Measurements from ENCODE around the gene UBE2H.
"Not testable (repeated sequence)": the region's sequence is repeated elsewhere in the genome, so short reads cannot be mapped to it uniquely, and the experiment has no call there.

UBE2H gene

GRCh38 chr7:129860784-129861183 is 92.0 kb downstream of the UBE2H start:
- peaks cover 29% of the 10 kb centered on the region for H3K4me1 ChIP-seq (ENCODE audit: control insufficient read depth, insufficient read depth, low read length)
- not testable (repeated sequence) for H3K9ac ChIP-seq (ENCODE audit: low read length); H3K36me3 ChIP-seq (ENCODE audit: control insufficient read depth, insufficient read depth, low read length); H3K27me3 ChIP-seq (ENCODE audit: control insufficient read depth, insufficient read depth, low read length); H3K9me3 ChIP-seq (ENCODE audit: control insufficient read depth, low read length); H3K4me3 ChIP-seq (ENCODE audit: low read length)

GRCh38 chr7:129859183-129859582 is 93.6 kb downstream of the UBE2H start:
- H3K4me3 ChIP-seq (ENCODE audit: low read length): no peak overlapping the region
- no peaks in the 10 kb centered on the region for H3K27me3 ChIP-seq (ENCODE audit: control insufficient read depth, insufficient read depth, low read length)
- H3K9me3 ChIP-seq (ENCODE audit: control insufficient read depth, low read length): no peaks in the 10 kb centered on the region
- no peaks in the 10 kb centered on the region for H3K36me3 ChIP-seq (ENCODE audit: control insufficient read depth, insufficient read depth, low read length)
- H3K4me1 ChIP-seq (ENCODE audit: control insufficient read depth, insufficient read depth, low read length): peaks cover 24% of the 10 kb centered on the region
- no peak overlapping the region for H3K9ac ChIP-seq (ENCODE audit: low read length)

GRCh38 chr7:129858490-129858889 is 94.3 kb downstream of the UBE2H start:
- Histone ChIP-seq H3K9ac (ENCODE audit: low read length) (no peak overlapping the region), H3K9me3 (ENCODE audit: control insufficient read depth, low read length) (no peaks in the 10 kb centered on the region), H3K4me3 (ENCODE audit: low read length) (no peak overlapping the region), H3K27me3 (ENCODE audit: control insufficient read depth, insufficient read depth, low read length) (no peaks in the 10 kb centered on the region), H3K4me1 (ENCODE audit: control insufficient read depth, insufficient read depth, low read length) (peaks cover 18% of the 10 kb centered on the region), H3K36me3 (ENCODE audit: control insufficient read depth, insufficient read depth, low read length) (no peaks in the 10 kb centered on the region)

- H3K4me1 ChIP-seq (ENCODE audit: control insufficient read depth, insufficient read depth, low read length): peaks cover 8% of the 10 kb centered on the region
- H3K9ac ChIP-seq (ENCODE audit: low read length): no peak overlapping the region
- no peaks in the 10 kb centered on the region for H3K27me3 ChIP-seq (ENCODE audit: control insufficient read depth, insufficient read depth, low read length)
- H3K9me3 ChIP-seq (ENCODE audit: control insufficient read depth, low read length): no peaks in the 10 kb centered on the region
- no peaks in the 10 kb centered on the region for H3K36me3 ChIP-seq (ENCODE audit: control insufficient read depth, insufficient read depth, low read length)
- no peak overlapping the region for H3K4me3 ChIP-seq (ENCODE audit: low read length)
These were observed 95.4 kb downstream of the UBE2H start for GRCh38 chr7:129857313-129857712.

- Histone ChIP-seq H3K36me3 (ENCODE audit: control insufficient read depth, insufficient read depth, low read length) (no peaks in the 10 kb centered on the region), H3K27me3 (ENCODE audit: control insufficient read depth, insufficient read depth, low read length) (no peaks in the 10 kb centered on the region), H3K4me3 (ENCODE audit: low read length) (no peak overlapping the region), H3K4me1 (ENCODE audit: control insufficient read depth, insufficient read depth, low read length) (peaks cover 7% of the 10 kb centered on the region), H3K9ac (ENCODE audit: low read length) (no peak overlapping the region), H3K9me3 (ENCODE audit: control insufficient read depth, low read length) (no peaks in the 10 kb centered on the region)
These were observed 96.6 kb downstream of the UBE2H start for GRCh38 chr7:129855935-129856717.

GRCh38 chr7:129855234-129855673 is 97.5 kb downstream of the UBE2H start:
- H3K27me3 ChIP-seq (ENCODE audit: control insufficient read depth, insufficient read depth, low read length): no peaks in the 10 kb centered on the region
- H3K4me3 ChIP-seq (ENCODE audit: low read length): no peak overlapping the region
- peaks cover 7% of the 10 kb centered on the region for H3K4me1 ChIP-seq (ENCODE audit: control insufficient read depth, insufficient read depth, low read length)
- no peak overlapping the region for H3K9ac ChIP-seq (ENCODE audit: low read length)
- no peaks in the 10 kb centered on the region for H3K9me3 ChIP-seq (ENCODE audit: control insufficient read depth, low read length)
- H3K36me3 ChIP-seq (ENCODE audit: control insufficient read depth, insufficient read depth, low read length): no peaks in the 10 kb centered on the region

GRCh38 chr7:129854401-129854800 is 98.4 kb downstream of the UBE2H start:
- H3K9ac ChIP-seq (ENCODE audit: low read length): no peak overlapping the region
- no peaks in the 10 kb centered on the region for H3K9me3 ChIP-seq (ENCODE audit: control insufficient read depth, low read length)
- H3K36me3 ChIP-seq (ENCODE audit: control insufficient read depth, insufficient read depth, low read length): no peaks in the 10 kb centered on the region
- no peak overlapping the region for H3K4me3 ChIP-seq (ENCODE audit: low read length)
- H3K4me1 ChIP-seq (ENCODE audit: control insufficient read depth, insufficient read depth, low read length): peaks cover 7% of the 10 kb centered on the region
- no peaks in the 10 kb centered on the region for H3K27me3 ChIP-seq (ENCODE audit: control insufficient read depth, insufficient read depth, low read length)

- Histone ChIP-seq H3K36me3 (ENCODE audit: control insufficient read depth, insufficient read depth, low read length) (no peaks in the 10 kb centered on the region), H3K4me3 (ENCODE audit: low read length) (no peak overlapping the region), H3K4me1 (ENCODE audit: control insufficient read depth, insufficient read depth, low read length) (peaks cover 7% of the 10 kb centered on the region)
These were observed 99.0 kb downstream of the UBE2H start for GRCh38 chr7:129853661-129854268.

GRCh38 chr7:129851809-129852208 is 101.0 kb downstream of the UBE2H start:
- Histone ChIP-seq H3K9me3 (ENCODE audit: control insufficient read depth, low read length) (no peaks in the 10 kb centered on the region), H3K27me3 (ENCODE audit: control insufficient read depth, insufficient read depth, low read length) (no peaks in the 10 kb centered on the region), H3K4me3 (ENCODE audit: low read length) (no peak overlapping the region), H3K9ac (ENCODE audit: low read length) (no peak overlapping the region), H3K36me3 (ENCODE audit: control insufficient read depth, insufficient read depth, low read length) (no peaks in the 10 kb centered on the region), H3K4me1 (ENCODE audit: control insufficient read depth, insufficient read depth, low read length) (peaks cover 7% of the 10 kb centered on the region)

More at GRCh38 chr7:129853661-129854268, 99.0 kb downstream of the UBE2H start:
- Histone ChIP-seq H3K9me3 (ENCODE audit: control insufficient read depth, low read length) (no peaks in the 10 kb centered on the region), H3K27me3 (ENCODE audit: control insufficient read depth, insufficient read depth, low read length) (no peaks in the 10 kb centered on the region), H3K9ac (ENCODE audit: low read length) (no peak overlapping the region)

GRCh38 chr7:129851174-129851573 is 101.6 kb downstream of the UBE2H start:
- H3K4me1 ChIP-seq (ENCODE audit: control insufficient read depth, insufficient read depth, low read length): peaks cover 7% of the 10 kb centered on the region
- H3K4me3 ChIP-seq (ENCODE audit: low read length): no peak overlapping the region
- no peaks in the 10 kb centered on the region for H3K27me3 ChIP-seq (ENCODE audit: control insufficient read depth, insufficient read depth, low read length)
- H3K9me3 ChIP-seq (ENCODE audit: control insufficient read depth, low read length): no peaks in the 10 kb centered on the region
- no peaks in the 10 kb centered on the region for H3K36me3 ChIP-seq (ENCODE audit: control insufficient read depth, insufficient read depth, low read length)
- H3K9ac ChIP-seq (ENCODE audit: low read length): no peak overlapping the region

- H3K4me3 ChIP-seq (ENCODE audit: low read length): no peak overlapping the region
- H3K9me3 ChIP-seq (ENCODE audit: control insufficient read depth, low read length): no peaks in the 10 kb centered on the region
- no peaks in the 10 kb centered on the region for H3K36me3 ChIP-seq (ENCODE audit: control insufficient read depth, insufficient read depth, low read length)
- H3K27me3 ChIP-seq (ENCODE audit: control insufficient read depth, insufficient read depth, low read length): no peaks in the 10 kb centered on the region
- peaks cover 17% of the 10 kb centered on the region for H3K4me1 ChIP-seq (ENCODE audit: control insufficient read depth, insufficient read depth, low read length)
- H3K9ac ChIP-seq (ENCODE audit: low read length): no peak overlapping the region
These were observed 104.3 kb downstream of the UBE2H start for GRCh38 chr7:129848436-129848835.

GRCh38 chr7:129845972-129846327 is 106.8 kb downstream of the UBE2H start:
- H3K27me3 ChIP-seq (ENCODE audit: control insufficient read depth, insufficient read depth, low read length): no peaks in the 10 kb centered on the region

More at GRCh38 chr7:129845972-129846327, 106.8 kb downstream of the UBE2H start:
- peaks cover 10% of the 10 kb centered on the region for H3K4me1 ChIP-seq (ENCODE audit: control insufficient read depth, insufficient read depth, low read length)
- no peaks in the 10 kb centered on the region for H3K9me3 ChIP-seq (ENCODE audit: control insufficient read depth, low read length)
- no peak overlapping the region for H3K9ac ChIP-seq (ENCODE audit: low read length)
- no peaks in the 10 kb centered on the region for H3K36me3 ChIP-seq (ENCODE audit: control insufficient read depth, insufficient read depth, low read length)
- H3K4me3 ChIP-seq (ENCODE audit: low read length): no peak overlapping the region
